Psoas muscle (tissue), 8 donors: ENCODE measurements around the gene ECI1. TPM values are rescaled to one million over a fixed set of nuclear protein-coding genes. Genes with fewer than 3 reads are reported as not detected.

Experiments
- ATAC-seq, 4 donors: fragments of 200-7000 bp; cut with Tn5 transposase; one replicate each; pipeline ENCODE4 v1.9.1; 2020; ENCODE audit warnings: moderate library complexity in 3 of 4, mild to moderate bottlenecking in 2 of 4
- DNase-seq, 2 donors: peaks; one replicate each; pipeline ENCODE4 v3.0.0-alpha.2; 2020
- H3K27ac ChIP-seq: fragments of 200-600 bp; one replicate; pipeline ENCODE4 v1.8.0; 2022
- H3K27me3 ChIP-seq, 3 donors: fragments of 200-600 bp in 1 of 3; one replicate each; pipeline versions ENCODE4 v1.6.1 to v1.8.0; 2013 to 2022; ENCODE audit warnings: low read length in 2 of 3, mild to moderate bottlenecking in 2 of 3, moderate library complexity in 1 of 3; ENCODE audit not compliant: insufficient read depth in 3 of 3
- H3K36me3 ChIP-seq, 2 donors: fragments of 200-600 bp in 1 of 2; one replicate each; pipeline versions ENCODE4 v1.6.1 to v1.8.0; 2013 to 2022; ENCODE audit warnings: low read depth in 1 of 2, mild to moderate bottlenecking in 1 of 2, moderate library complexity in 1 of 2; ENCODE audit not compliant: insufficient read depth in 1 of 2
- H3K4me1 ChIP-seq: fragments of 200-600 bp; one replicate; pipeline ENCODE4 v1.8.0; 2022
- H3K4me3 ChIP-seq: fragments of 200-600 bp; one replicate; pipeline ENCODE4 v1.8.0; 2022; ENCODE audit warnings: mild to moderate bottlenecking
- H3K9me3 ChIP-seq: fragments of 200-600 bp; one replicate; pipeline ENCODE4 v1.8.0; 2022
- CTCF ChIP-seq: fragments of 200-600 bp; IDR thresholded peaks from one replicate; pipeline ENCODE4 v1.8.0; 2022; ENCODE audit warnings: antibody characterized with exemption
- WGBS, 3 donors: extraction: QIAGEN DNeasy Blood & Tissue Kit; methylation state at CpG; one replicate each; pipeline versions ENCODE4 v1.1.6 to v1.1.7; 2013; 5-methylcytosine and 5-hydroxymethylcytosine counted together
- intact Hi-C, 2 donors: fragments of 100-400 bp; cut with DNase I; formaldehyde crosslinking; loops; one replicate each; pipeline versions ENCODE4 v1.11.0 to v1.14.2; 2022
- polyA plus RNA-seq, 3 donors: library from polyadenylated mRNA; stranded (reverse); fragments of 200-250 nt; gene quantifications; one replicate each; pipeline ENCODE4 v1.2.3, GENCODE V29; 2013
- total RNA-seq, 4 donors: library from RNA; stranded (reverse); fragmentation: NEBNext Ultra II Directional in 2 of 4; extraction: Animal tissue kit (Norgen Biotek cat#: 25700) in 2 of 4; gene quantifications; one replicate each; pipeline versions ENCODE4 v1.2.1 to v1.2.4, GENCODE V29; 2021 to 2023
- donor health status: healthy with polysubstance abuse.
- donor health status: DM: no; HTN: no; CAD: no; lungs with moderate emphysema.
- donor health status: Bipolar disorder and iron deficiency.
- donor health status: healthy.
- donor health status: DM: yes; HTN: yes; CAD: no.
- donor health status: DM: no; HTN: no; CAD: no.
- donor health status: DM: no; HTN: no; CAD: no.
- donor health status: DM: yes; HTN: yes; CAD: no.

Gene ECI1
- total and polyA plus RNA-seq, 7 donors = 81.7 to 205 (median 138) TPM

DNA sequence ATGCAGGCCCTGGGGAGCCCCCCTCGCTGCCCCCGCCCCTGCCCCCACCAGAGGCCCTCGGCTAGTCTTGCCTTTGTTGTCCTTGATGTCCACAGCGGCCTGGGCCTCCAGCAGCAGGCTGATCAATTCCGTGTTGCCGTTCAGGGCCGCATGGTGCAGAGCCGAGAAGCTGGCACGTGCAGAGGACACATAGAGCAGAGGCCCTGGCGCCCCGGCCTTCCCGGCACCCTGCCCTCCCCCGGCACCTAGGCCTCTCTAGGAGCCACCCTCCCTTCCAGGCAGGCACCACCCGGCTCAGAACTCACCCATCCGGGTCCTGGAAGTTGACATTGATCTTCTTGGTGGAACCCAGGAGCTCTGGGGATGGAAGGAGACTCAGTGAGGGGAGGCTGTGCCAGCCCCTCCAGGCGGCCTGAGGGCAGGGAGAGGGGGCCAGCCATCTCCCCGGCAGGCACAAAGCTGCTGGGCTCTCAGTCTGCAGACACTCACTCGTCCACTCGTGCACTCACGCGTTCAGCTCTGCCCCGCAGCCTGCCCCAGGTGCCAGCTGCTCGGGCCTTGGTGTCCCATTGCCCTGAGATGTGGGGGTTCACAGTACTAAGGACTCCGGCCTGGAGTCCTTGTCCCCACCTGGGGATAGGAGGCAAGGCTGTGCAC, 61.3 kb downstream of the ECI1 start:
- 77 to 81% (median 79%) methylated on average over 24 of the region's 24 CpGs for WGBS, 3 donors

More for the DNA sequence above, 61.3 kb downstream of the ECI1 start:
- no peak for ATAC-seq
- DNase-seq = no peak
- no peak overlapping the region for H3K27ac ChIP-seq
- no peak for TF ChIP-seq CTCF
- no peaks in the 10 kb centered on the region for H3K36me3 ChIP-seq
- peaks cover under 1% of the 10 kb centered on the region for H3K4me1 ChIP-seq
- no peaks in the 10 kb centered on the region for H3K9me3 ChIP-seq
- peaks cover 0 to 14% (median 7%) of the 10 kb centered on the region in 3 donors for H3K27me3 ChIP-seq
- intact Hi-C loops = loop anchor here in 1 of 2 donors (5.0 kb wide), 1 partner anchor 312 kb away; no protein-coding TSS in a partner anchor
- H3K4me3 ChIP-seq = no peak overlapping the region

Other genes starting within 250 kb of the ECI1 start
- 10 to 100 TPM; 27.4 to 46.6 (median 44.8) TPM for gene ZNF598, start 241.8 kb downstream of the ECI1 start, total RNA-seq
- 10 to 100 TPM; 35.6 to 58.8 (median 51.9) TPM for gene ZNF598, start 241.8 kb downstream of the ECI1 start, polyA plus RNA-seq
- under 1 TPM in 1 of 4 donors, not detected in 3; 0.66 TPM for gene NPW, start 231.8 kb downstream of the ECI1 start, total RNA-seq
- under 1 TPM in 2 of 3 donors, not detected in 1; 0.14 to 0.43 TPM for gene NPW, start 231.8 kb downstream of the ECI1 start, polyA plus RNA-seq
- gene NHERF2, start 224.7 kb downstream of the ECI1 start, total RNA-seq = 100 to 1,000 TPM in 1 of 4 donors, 10 to 100 TPM in 3; 61.6 to 156 (median 90.4) TPM
- 10 to 100 TPM; 76.4 to 90.8 (median 86.2) TPM for gene NHERF2, start 224.7 kb downstream of the ECI1 start, polyA plus RNA-seq
- 10 to 100 TPM in 1 of 4 donors, 1 to 10 TPM in 3; 3.1 to 11.9 (median 4.8) TPM for gene NTHL1, start 203.8 kb downstream of the ECI1 start, total RNA-seq
- gene NTHL1, start 203.8 kb downstream of the ECI1 start, polyA plus RNA-seq = 10 to 100 TPM in 2 of 3 donors, 1 to 10 TPM in 1; 8.0 to 17.7 (median 16.8) TPM
- 10 to 100 TPM; 60.8 to 89.9 (median 73.8) TPM for gene TSC2, start 203.6 kb downstream of the ECI1 start, total RNA-seq
- gene TSC2, start 203.6 kb downstream of the ECI1 start, polyA plus RNA-seq = 10 to 100 TPM; 27.8 to 43.0 (median 29.7) TPM
- gene PKD1, start 115.7 kb downstream of the ECI1 start, total RNA-seq = 100 to 1,000 TPM in 1 of 4 donors, 10 to 100 TPM in 3; 59.1 to 123 (median 86.0) TPM
- 10 to 100 TPM; 33.9 to 93.3 (median 58.4) TPM for gene PKD1, start 115.7 kb downstream of the ECI1 start, polyA plus RNA-seq
- gene RAB26, start 103.0 kb downstream of the ECI1 start, total RNA-seq = 1 to 10 TPM in 1 of 4 donors, under 1 TPM in 3; 0.32 to 1.7 (median 0.83) TPM
- under 1 TPM; 0.17 to 0.31 (median 0.21) TPM for gene RAB26, start 103.0 kb downstream of the ECI1 start, polyA plus RNA-seq
- 10 to 100 TPM; 15.6 to 47.5 (median 38.9) TPM for gene TRAF7, start 95.8 kb downstream of the ECI1 start, total RNA-seq
- 10 to 100 TPM; 20.8 to 39.1 (median 27.3) TPM for gene TRAF7, start 95.8 kb downstream of the ECI1 start, polyA plus RNA-seq
- 1 to 10 TPM in 1 of 4 donors, under 1 TPM in 3; 0.63 to 1.0 (median 0.76) TPM for gene CASKIN1, start 55.0 kb downstream of the ECI1 start, total RNA-seq
- under 1 TPM; 0.32 to 0.45 (median 0.43) TPM for gene CASKIN1, start 55.0 kb downstream of the ECI1 start, polyA plus RNA-seq
- 10 to 100 TPM; 18.8 to 35.0 (median 28.7) TPM for gene MLST8, start 46.1 kb downstream of the ECI1 start, total RNA-seq
- 10 to 100 TPM; 58.1 to 60.5 (median 59.7) TPM for gene MLST8, start 46.1 kb downstream of the ECI1 start, polyA plus RNA-seq
- gene BRICD5, start 40.7 kb downstream of the ECI1 start, total RNA-seq = 1 to 10 TPM in 3 of 4 donors, under 1 TPM in 1; 0.86 to 5.3 (median 4.1) TPM
- 1 to 10 TPM; 1.4 to 3.1 (median 1.8) TPM for gene BRICD5, start 40.7 kb downstream of the ECI1 start, polyA plus RNA-seq
- 10 to 100 TPM; 27.2 to 35.9 (median 29.8) TPM for gene PGP, start 36.7 kb downstream of the ECI1 start, total RNA-seq
- gene PGP, start 36.7 kb downstream of the ECI1 start, polyA plus RNA-seq = 10 to 100 TPM; 20.9 to 27.4 (median 24.0) TPM
- gene E4F1, start 28.0 kb downstream of the ECI1 start, total RNA-seq = 10 to 100 TPM; 11.1 to 22.9 (median 12.8) TPM
- 10 to 100 TPM; 16.8 to 21.8 (median 19.1) TPM for gene E4F1, start 28.0 kb downstream of the ECI1 start, polyA plus RNA-seq
- gene DNASE1L2, start 15.1 kb downstream of the ECI1 start, total RNA-seq = 1 to 10 TPM in 1 of 4 donors, under 1 TPM in 3; 0.28 to 1.2 (median 0.60) TPM
- under 1 TPM; 0.17 to 0.35 (median 0.30) TPM for gene DNASE1L2, start 15.1 kb downstream of the ECI1 start, polyA plus RNA-seq
- 100 to 1,000 TPM; 165 to 251 (median 187) TPM for gene RNPS1, start 16.5 kb upstream of the ECI1 start, total RNA-seq
- 100 to 1,000 TPM; 193 to 441 (median 352) TPM for gene RNPS1, start 16.5 kb upstream of the ECI1 start, polyA plus RNA-seq
- gene ABCA3, start 89.1 kb upstream of the ECI1 start, total RNA-seq = 1 to 10 TPM; 8.6 to 9.4 (median 9.0) TPM
- gene ABCA3, start 89.1 kb upstream of the ECI1 start, polyA plus RNA-seq = 1 to 10 TPM; 2.2 to 5.2 (median 3.0) TPM
- gene CCNF, start 177.9 kb upstream of the ECI1 start, total RNA-seq = 1 to 10 TPM; 1.2 to 1.8 (median 1.7) TPM
- gene CCNF, start 177.9 kb upstream of the ECI1 start, polyA plus RNA-seq = 1 to 10 TPM; 1.1 to 2.3 (median 1.7) TPM
- 1 to 10 TPM in 1 of 4 donors, under 1 TPM in 3; 0.25 to 1.1 (median 0.47) TPM for gene TEDC2, start 208.5 kb upstream of the ECI1 start, total RNA-seq
- gene TEDC2, start 208.5 kb upstream of the ECI1 start, polyA plus RNA-seq = 1 to 10 TPM in 2 of 3 donors, under 1 TPM in 1; 0.34 to 3.0 (median 1.2) TPM
- gene NTN3, start 219.7 kb upstream of the ECI1 start, total RNA-seq = under 1 TPM in 3 of 4 donors, not detected in 1; 0.13 to 0.20 (median 0.14) TPM
- gene NTN3, start 219.7 kb upstream of the ECI1 start, polyA plus RNA-seq = under 1 TPM in 1 of 3 donors, not detected in 2; 0.01 TPM
- gene TBC1D24, start 223.5 kb upstream of the ECI1 start, total RNA-seq = 1 to 10 TPM; 6.0 to 8.9 (median 6.5) TPM
- 1 to 10 TPM; 3.2 to 5.4 (median 4.8) TPM for gene TBC1D24, start 223.5 kb upstream of the ECI1 start, polyA plus RNA-seq